GM18502 (cell line): ENCODE measurements around the gene ACTA2.
A peak's percentile ranks its signal among the peaks of the same experiment; 100 is the strongest.
"Not testable (repeated sequence)": the region's sequence is repeated elsewhere in the genome, so short reads cannot be mapped to it uniquely, and the experiment has no call there.

Source experiments
- ATAC-seq: cut with Tn5 transposase; IDR thresholded peaks from one replicate; pipeline ENCODE4 v1.9.1; 2021; ENCODE audit warnings: mild to moderate bottlenecking; ENCODE audit not compliant: unreplicated experiment, poor library complexity

The ACTA2 gene

DNA sequence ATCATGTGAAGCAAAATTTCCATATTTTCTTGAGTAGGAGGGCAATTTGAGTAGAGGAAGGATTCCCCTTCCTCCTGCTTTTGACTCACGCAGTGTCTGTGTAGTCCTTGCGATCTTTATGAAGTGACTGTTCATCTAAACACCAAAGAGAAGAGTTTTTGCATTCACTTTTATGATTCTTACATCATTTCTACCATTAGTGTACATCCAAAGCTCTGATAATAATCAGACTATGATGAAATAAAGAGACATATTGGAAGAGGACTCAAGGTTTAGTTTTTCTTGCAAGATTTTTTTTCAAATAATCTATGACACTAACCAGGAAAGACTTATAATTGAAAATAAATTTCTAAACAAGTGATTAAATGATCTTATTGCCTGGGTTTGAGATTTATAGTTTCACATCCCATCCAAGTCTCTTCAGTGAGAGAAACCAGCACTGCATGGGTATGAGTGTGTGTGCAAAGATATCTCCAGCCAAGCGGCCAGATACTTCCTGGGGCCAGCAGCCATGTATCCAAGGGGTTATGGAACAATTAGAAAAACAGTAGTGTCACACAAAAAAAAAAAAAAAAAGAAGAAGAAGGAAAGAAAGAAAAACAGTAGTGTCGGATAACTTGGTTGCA is 2.0 kb upstream of the ACTA2 start:
- no peak for ATAC-seq

DNA sequence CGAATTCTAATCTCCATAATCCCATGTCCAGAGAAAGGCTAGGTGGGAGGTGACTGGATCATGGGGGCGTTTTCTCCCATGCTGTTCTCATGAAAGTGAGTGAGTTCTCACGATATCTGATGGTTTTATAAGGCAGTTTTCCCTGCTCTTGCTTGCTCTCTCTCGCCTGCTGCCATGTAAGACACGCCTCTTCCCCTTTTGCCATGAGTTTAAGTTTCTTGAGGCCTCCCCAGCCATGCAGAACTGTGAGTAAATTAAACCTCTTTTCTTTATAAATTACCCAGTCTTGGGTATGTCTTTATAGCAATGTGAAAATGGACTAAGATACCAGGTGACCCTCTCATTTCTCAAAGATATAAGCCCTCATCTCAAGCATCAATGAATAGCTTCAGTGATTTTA is 1.1 kb upstream of the ACTA2 start:
- ATAC-seq, result no peak

DNA sequence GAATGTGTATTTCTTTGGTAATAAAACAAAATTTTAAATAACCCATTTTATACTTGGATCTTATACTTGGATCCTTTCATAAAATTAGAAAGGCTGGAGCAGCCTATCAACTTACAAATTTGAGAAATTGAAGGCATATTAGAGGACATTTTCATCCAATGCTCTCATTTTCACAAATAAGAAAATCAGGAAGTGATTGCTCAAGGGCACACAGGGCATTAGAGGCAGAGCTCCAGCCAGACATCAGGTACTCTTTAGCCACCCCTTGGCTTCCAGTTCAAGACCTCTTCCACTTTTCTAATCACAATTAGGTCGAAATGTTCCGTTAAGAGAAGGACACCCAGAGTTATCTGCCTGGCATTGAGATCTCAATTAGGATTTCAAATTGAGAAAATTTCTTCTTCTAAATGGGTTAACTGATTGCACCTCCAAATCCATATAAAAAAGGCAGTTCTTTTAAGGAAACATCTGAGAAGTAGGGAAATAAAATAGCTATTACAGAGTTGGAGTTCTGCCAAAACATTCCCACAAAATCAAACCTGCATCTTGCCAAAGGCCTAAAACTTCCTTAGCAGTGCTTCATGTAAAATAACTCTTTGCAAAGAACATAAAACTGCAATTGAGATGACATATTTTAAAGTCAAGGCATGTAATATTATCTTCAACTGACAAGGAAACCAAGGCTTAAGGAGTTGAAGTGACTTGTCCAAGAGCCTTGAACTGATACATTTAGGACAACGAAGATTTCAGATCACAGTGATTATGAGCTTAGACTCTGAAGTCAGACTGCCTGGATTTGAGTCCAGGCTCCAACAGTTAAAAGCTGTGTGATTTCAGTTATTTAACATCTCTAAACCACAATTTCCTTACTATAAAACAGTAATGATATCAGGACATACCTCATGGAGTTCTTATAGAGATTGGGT is 2.4 kb downstream of the ACTA2 start:
- no peak for ATAC-seq

DNA sequence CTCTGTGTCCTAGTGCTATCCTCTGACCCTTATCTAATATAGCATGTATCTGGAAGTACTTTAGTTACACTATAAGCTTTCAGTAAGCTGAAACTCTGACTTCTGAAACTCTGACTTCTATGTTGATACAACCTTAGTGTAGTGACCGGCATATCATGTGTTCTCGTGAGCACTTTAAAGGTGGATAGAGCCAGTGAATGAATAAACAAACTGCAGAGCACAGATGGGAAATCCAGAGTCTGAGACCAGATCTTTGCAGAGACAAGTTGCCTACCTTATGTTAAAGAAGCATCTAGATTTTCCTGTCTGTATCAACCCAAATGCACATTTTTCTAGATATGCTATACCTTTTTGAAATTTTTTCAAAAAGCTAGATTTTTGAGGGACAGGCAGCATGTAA is 3.5 kb downstream of the ACTA2 start:
- ATAC-seq, result no peak

DNA sequence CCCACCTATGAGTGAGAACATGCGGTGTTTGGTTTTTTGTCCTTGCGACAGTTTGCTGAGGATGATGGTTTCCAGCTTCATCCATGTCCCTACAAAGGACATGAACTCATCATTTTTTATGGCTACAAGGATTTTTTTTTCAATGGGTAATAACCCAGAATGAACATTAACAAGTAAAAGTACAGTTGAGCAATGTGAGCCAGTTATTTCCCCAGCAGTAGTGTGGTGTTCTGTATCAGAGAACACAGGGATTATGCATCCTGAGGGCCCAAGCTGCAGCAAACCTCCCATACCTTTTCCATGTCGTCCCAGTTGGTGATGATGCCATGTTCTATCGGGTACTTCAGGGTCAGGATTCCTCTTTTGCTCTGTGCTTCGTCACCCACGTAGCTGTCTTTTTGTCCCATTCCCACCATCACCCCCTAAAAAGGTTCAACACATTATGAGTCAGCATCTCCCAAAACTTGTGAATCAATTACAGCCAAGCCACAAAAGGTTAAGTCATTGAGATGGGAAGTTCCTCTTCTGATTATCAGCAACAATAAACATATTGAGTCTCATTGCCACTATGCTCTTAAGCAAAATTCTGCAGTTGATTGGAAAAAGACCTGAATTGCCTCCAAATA is 5.5 kb downstream of the ACTA2 start:
- ATAC-seq, result no peak

DNA sequence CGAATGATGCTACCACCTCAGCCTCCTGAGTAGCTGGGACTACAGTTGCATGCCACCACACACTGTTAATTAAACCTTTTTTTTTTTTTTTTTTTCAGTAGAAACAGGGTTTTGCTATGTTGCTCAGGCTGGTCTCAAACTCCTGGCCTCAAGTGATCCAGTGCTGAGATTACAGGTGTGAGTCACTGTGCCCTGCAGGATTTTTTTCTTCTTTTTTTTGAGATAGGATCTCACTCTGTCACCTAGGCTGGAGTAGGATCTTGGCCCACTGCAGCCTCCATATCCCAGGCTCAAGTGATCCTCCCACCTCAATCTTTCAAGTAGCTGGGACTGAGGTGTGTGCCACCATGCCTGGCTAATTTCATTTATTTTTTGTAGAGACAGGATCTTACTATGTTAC is 6.4 kb downstream of the ACTA2 start:
- no peak for ATAC-seq

DNA sequence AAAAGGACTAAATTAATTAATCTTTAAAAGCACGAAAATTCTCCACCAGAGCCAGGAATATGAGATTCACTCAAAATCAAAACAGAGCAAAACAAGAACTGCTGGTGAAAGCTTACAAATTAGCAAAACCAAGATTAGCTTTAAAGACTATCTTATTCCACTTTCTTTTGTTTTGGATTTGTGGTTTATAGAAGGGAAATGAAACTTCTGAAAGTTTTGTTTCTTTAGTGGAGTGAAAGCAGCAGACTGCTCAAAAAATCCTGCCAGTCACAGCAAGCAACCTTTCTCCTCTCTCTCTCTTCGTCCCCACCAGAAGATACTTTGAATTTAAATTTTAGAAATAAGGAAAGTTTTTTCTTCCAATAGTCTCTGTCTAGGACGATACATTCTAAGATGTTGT is 7.8 kb downstream of the ACTA2 start:
- ATAC-seq, result peak; percentile 56

DNA sequence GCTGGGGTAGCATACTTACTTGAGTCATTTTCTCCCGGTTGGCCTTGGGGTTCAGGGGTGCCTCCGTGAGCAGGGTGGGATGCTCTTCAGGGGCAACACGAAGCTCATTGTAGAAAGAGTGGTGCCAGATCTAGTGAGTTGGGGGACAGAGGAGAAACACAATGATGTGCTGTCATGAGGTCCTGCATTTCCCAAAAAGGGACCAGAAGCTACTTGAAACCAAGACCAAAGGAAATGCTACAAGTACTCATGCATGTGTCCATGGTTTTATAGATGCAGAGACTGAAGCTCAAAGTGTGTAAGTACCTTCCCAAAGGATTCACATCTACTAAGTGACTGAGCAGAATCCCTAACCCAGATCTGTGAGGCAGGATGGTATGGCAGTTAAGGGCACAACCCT is 8.8 kb downstream of the ACTA2 start:
- ATAC-seq, result no peak

DNA sequence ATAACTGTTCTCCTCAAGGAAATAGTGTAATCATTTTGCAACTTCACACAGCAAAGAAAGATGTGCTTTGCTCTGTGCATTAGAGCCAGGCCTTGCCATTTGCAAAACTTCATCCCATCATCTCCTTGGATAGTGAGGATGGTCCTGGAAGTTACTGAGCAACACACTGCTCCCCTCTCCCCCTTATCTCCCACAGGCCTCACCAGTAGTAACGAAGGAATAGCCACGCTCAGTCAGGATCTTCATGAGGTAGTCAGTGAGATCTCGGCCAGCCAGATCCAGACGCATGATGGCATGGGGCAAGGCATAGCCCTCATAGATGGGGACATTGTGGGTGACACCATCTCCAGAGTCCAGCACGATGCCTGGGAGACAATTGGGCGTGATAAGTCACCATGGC is 11.5 kb downstream of the ACTA2 start:
- ATAC-seq, result no peak

DNA sequence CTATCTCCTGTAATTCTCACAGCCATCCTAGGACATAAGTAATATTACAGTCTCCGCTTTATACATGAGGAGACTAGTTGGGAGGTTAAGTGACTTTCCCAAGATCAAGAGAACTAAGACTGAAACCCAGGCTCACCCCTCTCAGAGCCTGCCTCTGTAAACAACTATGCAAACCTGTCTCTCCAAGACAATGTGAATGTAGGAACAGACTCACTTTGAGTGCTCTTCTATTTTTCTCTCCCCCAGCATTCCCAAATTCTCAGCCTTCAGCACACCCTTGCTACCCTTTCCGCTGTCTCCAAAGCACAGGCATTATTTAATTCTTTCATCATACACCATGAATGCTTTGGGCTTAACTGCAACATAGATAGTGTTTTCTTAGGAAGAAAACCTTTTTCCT is 13.6 kb downstream of the ACTA2 start:
- ATAC-seq, result no peak

DNA sequence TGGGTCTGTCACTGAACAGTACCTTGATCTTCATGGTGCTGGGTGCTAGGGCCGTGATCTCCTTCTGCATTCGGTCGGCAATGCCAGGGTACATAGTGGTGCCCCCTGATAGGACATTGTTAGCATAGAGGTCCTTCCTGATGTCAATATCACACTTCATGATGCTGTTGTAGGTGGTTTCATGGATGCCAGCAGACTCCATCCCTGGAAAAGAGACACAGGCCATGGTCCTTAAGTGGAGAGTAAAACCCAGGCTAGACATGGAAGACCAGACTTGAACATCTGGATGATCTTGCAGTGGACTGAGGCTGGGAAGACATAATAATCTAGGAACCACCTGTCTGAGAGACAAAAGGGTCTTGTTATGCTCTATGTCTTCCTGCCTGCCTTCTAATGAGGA is 14.5 kb downstream of the ACTA2 start:
- no peak for ATAC-seq

DNA sequence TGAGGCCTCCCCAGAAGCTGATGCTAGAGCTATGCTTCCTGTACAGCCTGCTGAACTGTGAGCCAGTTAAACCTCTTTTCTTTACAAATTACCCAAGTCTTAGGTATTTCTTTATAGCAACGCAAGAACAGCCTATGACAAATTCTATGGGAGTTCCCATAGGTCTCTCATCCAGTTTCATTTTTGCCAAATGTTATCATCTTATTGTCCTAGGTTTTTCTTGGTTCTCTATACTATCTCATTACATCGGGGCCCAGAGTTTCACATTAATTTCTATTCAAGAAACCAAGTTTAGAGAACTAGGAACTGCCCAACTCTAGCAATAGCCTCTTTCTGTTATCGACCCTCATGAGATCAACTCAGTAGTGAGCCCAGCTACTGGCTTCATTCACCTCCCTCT is 15.9 kb downstream of the ACTA2 start:
- ATAC-seq, result no peak

DNA sequence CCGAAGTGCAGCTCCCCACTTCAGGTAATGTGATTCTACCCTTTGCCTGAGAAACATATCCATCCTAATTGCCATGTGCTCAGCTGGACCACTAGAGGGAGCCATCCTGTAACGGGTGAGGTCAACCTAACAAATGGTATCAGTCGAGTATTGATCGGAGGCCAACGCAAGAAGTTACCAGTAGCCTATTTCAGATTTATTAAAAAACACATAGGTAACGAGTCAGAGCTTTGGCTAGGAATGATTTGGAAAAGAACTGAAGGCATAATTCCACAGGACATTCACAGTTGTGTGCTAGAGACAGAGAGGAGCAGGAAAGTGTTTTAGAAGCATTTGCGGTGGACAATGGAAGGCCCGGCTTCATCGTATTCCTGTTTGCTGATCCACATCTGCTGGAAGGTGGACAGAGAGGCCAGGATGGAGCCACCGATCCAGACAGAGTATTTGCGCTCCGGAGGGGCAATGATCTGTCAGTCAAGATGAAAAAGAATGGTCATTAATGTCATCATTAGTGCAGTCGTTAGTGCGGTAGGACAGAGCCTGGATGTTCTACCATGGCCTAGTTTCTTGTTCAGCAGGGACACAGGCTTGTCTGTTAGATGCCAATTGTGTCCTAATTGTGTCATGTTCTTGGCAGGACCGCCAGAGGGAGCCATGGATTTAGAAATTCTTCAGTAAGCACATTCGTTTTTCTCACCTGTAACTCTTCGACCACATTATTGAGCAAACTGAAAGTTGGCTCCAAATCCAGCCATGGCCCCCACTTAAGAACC is 17.5 kb downstream of the ACTA2 start:
- ATAC-seq, result peak; percentile 47

DNA sequence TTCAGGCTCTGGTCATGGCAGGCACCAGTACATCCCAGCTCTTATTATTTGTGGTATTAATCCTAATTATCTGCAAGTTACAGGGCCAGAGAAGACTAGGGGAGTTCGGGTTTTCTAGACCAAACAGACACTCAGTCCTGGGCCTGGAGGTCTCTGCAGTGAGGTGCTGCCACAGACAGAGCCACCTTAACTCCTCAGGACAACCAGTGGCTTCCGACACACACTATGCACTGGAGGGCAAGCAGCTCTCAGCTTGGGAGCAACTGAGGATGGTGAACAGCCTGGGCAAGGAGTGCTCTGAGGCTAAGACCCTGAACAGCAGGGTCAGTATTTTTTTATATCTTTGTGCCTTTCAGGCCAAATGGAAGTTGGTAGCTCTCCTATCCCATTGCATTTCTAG is 19.0 kb downstream of the ACTA2 start:
- ATAC-seq, result no peak

DNA sequence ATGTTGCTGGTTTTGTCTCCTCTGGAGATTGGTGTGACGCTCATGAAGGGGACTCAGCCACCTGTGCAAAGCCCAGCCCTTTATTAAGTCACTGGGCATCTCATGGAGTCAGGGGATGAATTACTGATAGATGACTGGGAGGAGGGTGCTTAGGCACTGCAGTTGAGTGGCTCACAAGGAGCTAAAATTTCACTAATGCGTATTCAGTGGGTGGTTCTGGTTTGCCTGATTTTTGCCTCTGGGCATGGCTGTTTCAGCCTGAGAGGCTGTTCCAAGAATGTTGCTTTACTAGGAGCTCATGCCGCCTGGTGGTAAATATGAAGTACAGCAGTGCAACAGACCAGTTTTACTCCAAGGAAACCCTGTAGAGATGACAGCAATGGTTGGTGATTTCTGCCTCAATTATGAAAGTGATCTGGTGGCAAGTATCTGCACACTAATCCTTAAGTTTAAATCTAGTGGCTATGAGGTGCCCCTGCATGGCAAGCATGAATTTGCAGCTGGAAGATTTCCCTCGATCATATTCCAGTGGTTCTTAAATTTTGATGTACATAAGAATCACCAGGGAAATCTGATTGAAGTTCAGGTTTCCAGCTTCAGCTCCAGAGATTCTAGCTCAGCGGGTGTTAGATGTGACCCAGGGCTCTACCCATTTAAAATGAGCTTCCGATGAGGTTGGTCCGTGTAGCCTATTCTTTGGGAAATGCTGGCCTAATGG is 19.9 kb downstream of the ACTA2 start:
- ATAC-seq, result peak; percentile 70

DNA sequence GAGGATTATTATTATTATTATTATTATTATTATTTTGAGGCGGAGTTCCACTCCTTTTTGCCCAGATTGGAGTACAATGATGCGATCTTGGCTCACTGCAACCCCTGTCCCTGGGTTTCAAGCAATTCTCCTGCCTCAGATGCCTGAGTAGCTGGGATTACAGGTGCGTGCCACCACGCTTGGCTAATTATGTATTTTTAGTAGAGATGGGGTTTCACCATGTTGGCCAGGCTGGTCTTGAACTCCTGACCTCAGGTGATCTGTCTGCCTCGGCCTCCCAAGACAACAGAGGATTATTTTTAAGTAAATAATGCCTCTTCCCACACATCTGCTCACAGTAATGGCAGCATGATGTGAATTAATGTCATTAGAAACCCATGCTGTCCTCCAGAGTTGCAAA is 20.5 kb downstream of the ACTA2 start:
- ATAC-seq, result not testable (repeated sequence)

DNA sequence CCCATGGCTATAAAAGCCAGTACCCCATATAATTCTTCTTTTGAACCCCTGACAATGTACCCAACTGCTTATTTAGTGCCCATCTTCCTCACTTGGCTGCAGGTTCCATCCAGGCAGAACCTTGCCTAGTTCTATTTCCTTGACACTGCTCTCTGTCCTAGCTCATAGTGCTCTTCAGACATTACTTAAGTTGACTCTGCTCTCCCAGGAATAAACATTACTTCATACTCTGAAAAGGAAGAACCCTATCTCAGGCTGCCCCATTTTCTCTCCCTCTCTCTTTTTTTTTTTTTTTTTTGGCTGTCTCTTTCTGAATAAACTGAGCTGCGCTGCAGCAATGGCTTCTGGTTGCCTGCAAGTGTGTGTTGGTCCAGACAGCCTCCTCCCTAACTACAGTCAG is 21.0 kb downstream of the ACTA2 start:
- ATAC-seq, result no peak

DNA sequence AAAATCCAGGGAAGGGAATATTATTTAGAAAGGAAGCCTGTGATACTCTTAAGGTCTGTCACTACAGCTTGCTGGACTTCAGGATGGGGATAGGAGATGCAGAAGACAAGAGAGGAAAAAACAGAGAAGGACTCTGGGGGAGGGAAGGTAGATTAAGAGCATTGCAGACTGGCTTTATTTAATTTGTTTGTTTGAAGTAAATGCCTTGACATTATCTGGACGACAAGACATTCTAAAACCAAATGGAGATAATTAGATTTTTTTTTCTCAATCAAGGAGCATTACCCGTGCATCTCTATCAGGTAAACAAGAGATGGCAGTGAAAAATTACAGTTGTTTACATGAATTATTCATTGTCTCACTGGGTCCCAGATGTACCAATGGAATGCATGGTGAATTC is 24.3 kb downstream of the ACTA2 start:
- ATAC-seq, result no peak

DNA sequence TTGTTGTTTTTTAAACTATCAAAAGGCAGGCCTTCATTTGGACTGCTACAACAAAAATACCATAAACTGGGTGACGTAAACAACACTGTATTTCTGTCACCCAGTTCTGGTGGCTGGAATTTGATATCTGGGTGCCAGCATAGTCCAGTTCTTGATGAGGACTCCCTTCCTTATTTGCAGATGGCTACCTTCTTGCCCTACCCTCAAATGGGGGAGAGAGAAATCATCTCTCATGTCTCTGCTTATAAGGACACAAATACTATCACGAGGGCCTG is 25.2 kb downstream of the ACTA2 start:
- no peak for ATAC-seq
